HepG2 (cell line): ENCODE measurements around the gene KLHL40. TPM values are rescaled to one million over a fixed set of nuclear protein-coding genes. Genes with fewer than 3 reads are reported as not detected.

Experiments
- HOXA3 ChIP-seq: sonication (generic); formaldehyde crosslinking; IDR thresholded peaks from 2 replicates; pipeline ENCODE4 v1.5.0; 2020; ENCODE audit warnings: missing genetic modification reagents
- HOXD1 ChIP-seq: sonication (generic); formaldehyde crosslinking; IDR thresholded peaks from 2 replicates; pipeline ENCODE4 v1.5.0; 2020; ENCODE audit warnings: missing genetic modification reagents
- MYC ChIP-seq: sonication (generic); formaldehyde crosslinking; IDR thresholded peaks from 2 replicates; pipeline ENCODE4 v1.9.0; 2021; ENCODE audit warnings: missing genetic modification reagents, borderline replicate concordance
- PPARG ChIP-seq: conservative IDR thresholded peaks from 2 replicates; pipeline ENCODE4 v1.6.1; 2016; ENCODE audit warnings: missing biosample characterization, missing genetic modification reagents
- SRSF9 ChIP-seq: fragments of 200-400 bp; formaldehyde crosslinking; IDR thresholded peaks from 2 replicates; pipeline ENCODE4 v1.6.1; 2018; ENCODE audit warnings: borderline replicate concordance, mild to moderate bottlenecking, low read depth, low read length; ENCODE audit not compliant: insufficient read depth, poor library complexity, severe bottlenecking
- SRY ChIP-seq: sonication (generic); formaldehyde crosslinking; IDR thresholded peaks from 2 replicates; pipeline ENCODE4 v1.8.0; 2022; ENCODE audit warnings: mild to moderate bottlenecking, missing genetic modification reagents
- ZBED4 ChIP-seq: sonication (generic); formaldehyde crosslinking; IDR thresholded peaks from 2 replicates; pipeline ENCODE4 v1.4.0; 2020; ENCODE audit warnings: missing genetic modification reagents, borderline replicate concordance
- ZFP82 ChIP-seq: sonication (generic); formaldehyde crosslinking; IDR thresholded peaks from 2 replicates; pipeline ENCODE4 v1.5.1; 2020; ENCODE audit warnings: mild to moderate bottlenecking, missing genetic modification reagents, borderline replicate concordance
- ZIK1 ChIP-seq: sonication (generic); formaldehyde crosslinking; IDR thresholded peaks from 2 replicates; pipeline ENCODE4 v1.5.0; 2020; ENCODE audit warnings: mild to moderate bottlenecking, low read depth, missing genetic modification reagents, borderline replicate concordance
- ZNF136 ChIP-seq: sonication (generic); formaldehyde crosslinking; IDR thresholded peaks from 2 replicates; pipeline ENCODE4 v1.8.1; 2022; ENCODE audit warnings: low read depth, mild to moderate bottlenecking, moderate library complexity, missing genetic modification reagents
- ZNF225 ChIP-seq: sonication (generic); formaldehyde crosslinking; IDR thresholded peaks from 2 replicates; pipeline ENCODE4 v1.4.0; 2020; ENCODE audit warnings: mild to moderate bottlenecking, missing genetic modification reagents
- ZNF460 ChIP-seq: sonication (generic); formaldehyde crosslinking; IDR thresholded peaks from 2 replicates; pipeline ENCODE4 v1.5.1; 2020; ENCODE audit warnings: missing genetic modification reagents, mild to moderate bottlenecking, borderline replicate concordance
- ZNF547 ChIP-seq: sonication (generic); formaldehyde crosslinking; IDR thresholded peaks from 2 replicates; pipeline ENCODE4 v1.5.1; 2020; ENCODE audit warnings: mild to moderate bottlenecking, missing genetic modification reagents
- ZNF674 ChIP-seq: sonication (generic); formaldehyde crosslinking; IDR thresholded peaks from 2 replicates; pipeline ENCODE4 v1.5.0; 2020; ENCODE audit warnings: low read depth, mild to moderate bottlenecking, missing genetic modification reagents
- ZNF749 ChIP-seq: sonication (generic); formaldehyde crosslinking; IDR thresholded peaks from 2 replicates; pipeline ENCODE4 v1.8.0; 2022; ENCODE audit warnings: mild to moderate bottlenecking, missing genetic modification reagents, moderate library complexity, borderline replicate concordance
- ZNF879 ChIP-seq: sonication (generic); formaldehyde crosslinking; IDR thresholded peaks from 2 replicates; pipeline ENCODE4 v1.8.1; 2023; ENCODE audit warnings: missing genetic modification reagents
- polyA plus RNA-seq, 8 experiments: library from polyadenylated mRNA; depleted of rRNA in 3 of 8; stranded (reverse) in 7 of 8; unstranded in 1 of 8; fragments of >200 nt; fragmentation: Illumina TruSeq in 4 of 8; extraction: Trizol in 4 of 8; gene quantifications; 2 replicates each; pipeline versions ENCODE4 v1.2.1 to v1.2.3, GENCODE V29; 2011 to 2016; ENCODE audit warnings: low read depth in 4 of 8, missing spikeins in 1 of 8, mixed read lengths in 1 of 8; ENCODE audit not compliant: insufficient read depth in 1 of 8
- total RNA-seq, 5 experiments: library from RNA; depleted of rRNA; stranded (reverse); fragments of >200 nt; fragmentation: Illumina TruSeq; extraction: Trizol; gene quantifications; 2 replicates each; pipeline ENCODE4 v1.2.3, GENCODE V29; 2016; ENCODE audit warnings: low read depth in 1 of 5
- TF ChIP-seq, protein P1 (sequence below): sonication (generic); formaldehyde crosslinking; IDR thresholded peaks from 2 replicates; pipeline ENCODE4 v1.9.0; 2021; ENCODE audit warnings: missing genetic modification reagents, mild to moderate bottlenecking, borderline replicate concordance
- TF ChIP-seq, protein P2 (sequence below): sonication (generic); formaldehyde crosslinking; IDR thresholded peaks from 2 replicates; pipeline ENCODE4 v1.4.0; 2020; ENCODE audit warnings: mild to moderate bottlenecking, missing genetic modification reagents
- TF ChIP-seq, protein P3 (sequence below): sonication (generic); formaldehyde crosslinking; IDR thresholded peaks from 2 replicates; pipeline ENCODE4 v1.5.0; 2020; ENCODE audit warnings: missing genetic modification reagents, mild to moderate bottlenecking, borderline replicate concordance
- TF ChIP-seq, protein P4 (sequence below): IDR thresholded peaks from 2 replicates; pipeline ENCODE4 v1.6.1; 2016

The KLHL40 gene
- total and polyA plus RNA-seq, 2 of the 13 experiments (the other 11 are each of a cell fraction or from before 2014, with no cell fraction given) = not detected

DNA sequence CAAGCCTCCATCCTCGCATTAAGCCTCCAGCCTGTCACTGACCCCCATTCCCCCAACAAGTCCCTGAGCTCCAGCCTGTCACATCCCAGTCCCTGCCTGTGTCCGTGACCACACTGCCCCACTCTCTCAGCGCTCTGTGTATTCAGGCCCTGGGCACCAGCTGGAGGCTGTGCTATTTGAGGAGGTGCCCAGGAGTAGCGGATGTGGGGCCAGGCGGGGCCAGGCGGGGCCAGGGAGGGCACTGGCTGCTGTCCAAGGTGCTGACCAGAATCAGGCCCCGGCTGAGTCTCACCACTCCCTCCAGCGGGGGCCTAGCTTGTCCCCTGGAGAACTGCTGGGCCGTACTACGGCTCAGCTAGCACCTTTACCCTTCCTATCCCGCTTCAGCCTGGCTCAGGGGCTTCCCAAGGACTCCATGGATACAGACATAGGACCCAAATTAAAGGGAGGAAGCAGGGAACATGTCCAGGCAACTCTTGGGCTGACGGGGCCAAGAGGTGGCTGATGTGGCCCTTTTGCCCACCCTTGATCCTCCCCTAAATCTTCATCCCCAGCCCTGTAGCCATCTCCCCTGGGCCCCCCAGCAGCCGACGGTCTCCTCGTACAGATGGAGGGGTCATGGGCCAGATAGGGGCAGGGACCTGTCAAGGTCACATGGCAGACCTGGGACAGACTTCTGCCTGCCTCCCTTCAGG is 16.2 kb downstream of the KLHL40 start (continued):
- TF ChIP-seq, protein P1, sequence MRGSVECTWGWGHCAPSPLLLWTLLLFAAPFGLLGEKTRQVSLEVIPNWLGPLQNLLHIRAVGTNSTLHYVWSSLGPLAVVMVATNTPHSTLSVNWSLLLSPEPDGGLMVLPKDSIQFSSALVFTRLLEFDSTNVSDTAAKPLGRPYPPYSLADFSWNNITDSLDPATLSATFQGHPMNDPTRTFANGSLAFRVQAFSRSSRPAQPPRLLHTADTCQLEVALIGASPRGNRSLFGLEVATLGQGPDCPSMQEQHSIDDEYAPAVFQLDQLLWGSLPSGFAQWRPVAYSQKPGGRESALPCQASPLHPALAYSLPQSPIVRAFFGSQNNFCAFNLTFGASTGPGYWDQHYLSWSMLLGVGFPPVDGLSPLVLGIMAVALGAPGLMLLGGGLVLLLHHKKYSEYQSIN (CRISPR knock-in tag) = no peak
- TF ChIP-seq ZFP82 (CRISPR knock-in tag) (no peak), MYC (peak; percentile 63; the same call in 1 of the 2 replicates), ZNF136 (CRISPR knock-in tag) (no peak), ZNF225 (peak; percentile 71; the same call in 1 of the 2 replicates), ZBED4 (peak; percentile 91), ZNF547 (CRISPR knock-in tag) (peak; percentile 65; the same call in 1 of the 2 replicates), PPARG (CRISPR knock-in tag) (peak; percentile 61), ZIK1 (CRISPR knock-in tag) (peak; percentile 91), SRY (CRISPR knock-in tag) (peak; percentile 93), ZNF460 (CRISPR knock-in tag) (no peak), HOXD1 (CRISPR knock-in tag) (peak; percentile 89), ZNF879 (CRISPR knock-in tag) (peak; percentile 88; the same call in 1 of the 2 replicates), SRSF9 (no peak), ZNF749 (CRISPR knock-in tag) (peak; percentile 90; the same call in 1 of the 2 replicates), ZNF674 (CRISPR knock-in tag) (peak; percentile 84; the same call in 1 of the 2 replicates), HOXA3 (CRISPR knock-in tag) (peak; percentile 61; the same call in 1 of the 2 replicates)
- TF ChIP-seq, protein P2, sequence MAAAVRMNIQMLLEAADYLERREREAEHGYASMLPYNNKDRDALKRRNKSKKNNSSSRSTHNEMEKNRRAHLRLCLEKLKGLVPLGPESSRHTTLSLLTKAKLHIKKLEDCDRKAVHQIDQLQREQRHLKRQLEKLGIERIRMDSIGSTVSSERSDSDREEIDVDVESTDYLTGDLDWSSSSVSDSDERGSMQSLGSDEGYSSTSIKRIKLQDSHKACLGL = peak; percentile 44; the same call in 1 of the 2 replicates
- TF ChIP-seq, protein P3, sequence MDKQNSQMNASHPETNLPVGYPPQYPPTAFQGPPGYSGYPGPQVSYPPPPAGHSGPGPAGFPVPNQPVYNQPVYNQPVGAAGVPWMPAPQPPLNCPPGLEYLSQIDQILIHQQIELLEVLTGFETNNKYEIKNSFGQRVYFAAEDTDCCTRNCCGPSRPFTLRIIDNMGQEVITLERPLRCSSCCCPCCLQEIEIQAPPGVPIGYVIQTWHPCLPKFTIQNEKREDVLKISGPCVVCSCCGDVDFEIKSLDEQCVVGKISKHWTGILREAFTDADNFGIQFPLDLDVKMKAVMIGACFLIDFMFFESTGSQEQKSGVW (CRISPR knock-in tag) = 0 out of 2 replicates have a peak, but pooled peaks have one; percentile 40
- TF ChIP-seq, protein P4, sequence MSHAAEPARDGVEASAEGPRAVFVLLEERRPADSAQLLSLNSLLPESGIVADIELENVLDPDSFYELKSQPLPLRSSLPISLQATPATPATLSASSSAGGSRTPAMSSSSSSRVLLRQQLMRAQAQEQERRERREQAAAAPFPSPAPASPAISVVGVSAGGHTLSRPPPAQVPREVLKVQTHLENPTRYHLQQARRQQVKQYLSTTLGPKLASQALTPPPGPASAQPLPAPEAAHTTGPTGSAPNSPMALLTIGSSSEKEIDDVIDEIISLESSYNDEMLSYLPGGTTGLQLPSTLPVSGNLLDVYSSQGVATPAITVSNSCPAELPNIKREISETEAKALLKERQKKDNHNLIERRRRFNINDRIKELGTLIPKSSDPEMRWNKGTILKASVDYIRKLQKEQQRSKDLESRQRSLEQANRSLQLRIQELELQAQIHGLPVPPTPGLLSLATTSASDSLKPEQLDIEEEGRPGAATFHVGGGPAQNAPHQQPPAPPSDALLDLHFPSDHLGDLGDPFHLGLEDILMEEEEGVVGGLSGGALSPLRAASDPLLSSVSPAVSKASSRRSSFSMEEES (CRISPR knock-in tag) = peak; percentile 83
